Neural cell (in vitro differentiated cells): Measurements from ENCODE around the gene HAND1. TPM values are rescaled to one million over a fixed set of nuclear protein-coding genes. Genes with fewer than 3 reads are reported as not detected.

Experiments
- H2AFZ ChIP-seq: fragments of 200-600, 300-800 bp; sonication (generic), shearing (Covaris generic); 2 replicates; pipeline ENCODE4 v1.6.0; 2014; ENCODE audit warnings: low read depth, mild to moderate bottlenecking, antibody characterized with exemption, low read length, moderate library complexity
- H3F3A ChIP-seq: fragments of 200-600 bp; shearing (Covaris generic); 2 replicates; pipeline ENCODE4 v1.6.1; 2016; ENCODE audit warnings: mild to moderate bottlenecking, moderate library complexity, mixed read lengths, antibody characterized with exemption, low read length; ENCODE audit not compliant: insufficient read depth, poor library complexity, severe bottlenecking
- H3K27ac ChIP-seq: fragments of 200-600, 300-800 bp; sonication (generic), shearing (Covaris generic); 2 replicates; pipeline ENCODE4 v1.5.1; 2014; ENCODE audit warnings: mild to moderate bottlenecking, low read length, moderate library complexity
- H3K27me3 ChIP-seq: fragments of 300-800, 200-600 bp; sonication (generic), shearing (Covaris generic); 2 replicates; pipeline ENCODE4 v1.6.0; 2014; ENCODE audit warnings: mild to moderate bottlenecking, low read depth, low read length, moderate library complexity; ENCODE audit not compliant: insufficient read depth
- H3K36me3 ChIP-seq: fragments of 300-800, 200-600 bp; sonication (generic), shearing (Covaris generic); 2 replicates; pipeline ENCODE4 v1.5.1; 2014; ENCODE audit warnings: mild to moderate bottlenecking, antibody characterized with exemption, low read length, moderate library complexity; ENCODE audit not compliant: insufficient read depth
- H3K4me2 ChIP-seq: fragments of 300-800, 200-600 bp; sonication (generic), shearing (Covaris generic); 2 replicates; pipeline ENCODE4 v1.6.0; 2014; ENCODE audit warnings: mild to moderate bottlenecking, low read length
- H3K4me3 ChIP-seq: fragments of 300-800, 200-600 bp; sonication (generic), shearing (Covaris generic); 2 replicates; pipeline ENCODE4 v1.5.1; 2014; ENCODE audit warnings: mild to moderate bottlenecking, low read length, moderate library complexity
- H3K79me2 ChIP-seq: fragments of 200-600 bp; shearing (Covaris generic); replicated peaks from 2 replicates; pipeline ENCODE4 v1.6.0; 2014; ENCODE audit warnings: mild to moderate bottlenecking, low read length, moderate library complexity; ENCODE audit not compliant: insufficient read depth
- H3K9ac ChIP-seq: fragments of 300-800, 200-600 bp; sonication (generic), shearing (Covaris generic); 2 replicates; pipeline ENCODE4 v1.6.1; 2016; ENCODE audit warnings: mild to moderate bottlenecking, low read length, mixed read lengths
- H3K9me2 ChIP-seq: fragments of 200-600 bp; shearing (Covaris generic); 2 replicates; pipeline ENCODE4 v1.6.1; 2016; ENCODE audit warnings: mild to moderate bottlenecking, low read length, mixed read lengths; ENCODE audit not compliant: insufficient read depth
- H3K9me3 ChIP-seq: fragments of 200-600, 300-800 bp; sonication (generic), shearing (Covaris generic); 2 replicates; pipeline ENCODE4 v1.6.1; 2016; ENCODE audit warnings: mild to moderate bottlenecking, mixed run types, low read length, moderate library complexity, mixed read lengths
- H4K20me1 ChIP-seq: fragments of 200-600 bp; shearing (Covaris generic); 2 replicates; pipeline ENCODE4 v1.6.1; 2016; ENCODE audit warnings: mild to moderate bottlenecking, mixed run types; ENCODE audit not compliant: insufficient read depth
- CTCF ChIP-seq: fragments of 450-650 bp; IDR thresholded peaks from 2 replicates; pipeline ENCODE4 v1.5.1; 2014; ENCODE audit warnings: antibody characterized with exemption, mild to moderate bottlenecking, moderate library complexity; ENCODE audit not compliant: poor library complexity, severe bottlenecking
- EP300 ChIP-seq: fragments of 450-650 bp; conservative IDR thresholded peaks from 2 replicates; pipeline ENCODE4 v1.6.1; 2014; ENCODE audit warnings: antibody characterized with exemption, mild to moderate bottlenecking, moderate library complexity; ENCODE audit not compliant: poor library complexity, severe bottlenecking
- POLR2AphosphoS5 ChIP-seq: IDR thresholded peaks from 2 replicates; pipeline ENCODE4 v1.6.1; 2012
- RAD21 ChIP-seq: fragments of 450-650 bp; conservative IDR thresholded peaks from 2 replicates; pipeline ENCODE4 v1.6.1; 2014; ENCODE audit warnings: antibody characterized with exemption, mild to moderate bottlenecking, moderate library complexity
- REST ChIP-seq: IDR thresholded peaks from 2 replicates; pipeline ENCODE4 v1.6.1; 2012; ENCODE audit warnings: borderline replicate concordance
- SMC3 ChIP-seq: fragments of 450-650 bp; conservative IDR thresholded peaks from 2 replicates; pipeline ENCODE4 v1.6.1; 2014; ENCODE audit warnings: antibody characterized with exemption, mild to moderate bottlenecking, moderate library complexity; ENCODE audit not compliant: poor library complexity
- polyA plus RNA-seq: library from polyadenylated mRNA; depleted of rRNA; stranded (reverse); fragments of >200 nt; gene quantifications from 2 replicates; pipeline ENCODE4 v1.2.3, GENCODE V29; 2014

HAND1 gene
- polyA plus RNA-seq, 1 donor from 2014 or later, result not detected

- Histone ChIP-seq H3K9me3 (no peaks in the 10 kb centered on the region), H4K20me1 (no peaks in the 10 kb centered on the region), H3F3A (no peaks in the 10 kb centered on the region), H2AFZ (no peak overlapping the region), H3K4me2 (no peak overlapping the region), H3K79me2 (no peaks in the 10 kb centered on the region), H3K27me3 (no peaks in the 10 kb centered on the region), H3K36me3 (no peaks in the 10 kb centered on the region), H3K27ac (no peak overlapping the region), H3K9ac (no peak overlapping the region), H3K4me3 (no peak overlapping the region), H3K9me2 (no peaks in the 10 kb centered on the region)
- no peak for TF ChIP-seq REST
Measured at GRCh38 chr5:154524859-154525258, 46.8 kb upstream of the HAND1 start.

- no peaks in the 10 kb centered on the region for H3K27me3 ChIP-seq
- H3K4me2 ChIP-seq, result no peak overlapping the region
- H3K9ac ChIP-seq, result no peak overlapping the region
- H3K27ac ChIP-seq, result no peak overlapping the region
- no peak for TF ChIP-seq CTCF
- TF ChIP-seq EP300, result no peak
- TF ChIP-seq SMC3, result no peak
- TF ChIP-seq RAD21, result no peak
- no peak for TF ChIP-seq REST
- TF ChIP-seq POLR2AphosphoS5, result no peak
- H3K79me2 ChIP-seq, result no peaks in the 10 kb centered on the region
- H4K20me1 ChIP-seq, result no peaks in the 10 kb centered on the region
- no peaks in the 10 kb centered on the region for H3K9me2 ChIP-seq
- no peaks in the 10 kb centered on the region for H3F3A ChIP-seq
- no peak overlapping the region for H2AFZ ChIP-seq
- H3K36me3 ChIP-seq, result no peaks in the 10 kb centered on the region
- no peak overlapping the region for H3K4me3 ChIP-seq
- no peaks in the 10 kb centered on the region for H3K9me3 ChIP-seq
Measured at GRCh38 chr5:154524181-154524580, 46.2 kb upstream of the HAND1 start.
